GM23248 (cell line): ENCODE measurements around the gene AACS. TPM values are rescaled to one million over a fixed set of nuclear protein-coding genes. Genes with fewer than 3 reads are reported as not detected.
A peak's percentile ranks its signal among the peaks of the same experiment; 100 is the strongest.
"Not testable (repeated sequence)": the region's sequence is repeated elsewhere in the genome, so short reads cannot be mapped to it uniquely, and the experiment has no call there.

Source experiments
- DNase-seq: peaks from one replicate; pipeline ENCODE4 v3.0.0-alpha.2; 2015
- H2AFZ ChIP-seq: fragments of 200-600 bp; sonication (generic); 2 replicates; pipeline ENCODE4 v1.6.1; 2016; ENCODE audit warnings: antibody characterized with exemption
- H3F3A ChIP-seq: fragments of 200-600 bp; sonication (generic); 2 replicates; pipeline ENCODE4 v1.6.1; 2016; ENCODE audit warnings: mild to moderate bottlenecking, antibody characterized with exemption, mixed run types; ENCODE audit not compliant: insufficient read depth
- H3K27ac ChIP-seq: fragments of 200-600 bp; sonication (generic); 2 replicates; pipeline ENCODE4 v1.5.1; 2016; ENCODE audit warnings: mild to moderate bottlenecking
- H3K27me3 ChIP-seq: fragments of 200-600 bp; sonication (generic); replicated peaks from 2 replicates; pipeline ENCODE4 v1.6.1; 2016; ENCODE audit warnings: mild to moderate bottlenecking; ENCODE audit not compliant: insufficient read depth
- H3K36me3 ChIP-seq: fragments of 200-600 bp; sonication (generic); 2 replicates; pipeline ENCODE4 v1.6.1; 2016; ENCODE audit warnings: low read depth, mild to moderate bottlenecking
- H3K4me1 ChIP-seq: fragments of 200-600 bp; sonication (generic); 2 replicates; pipeline ENCODE4 v1.6.1; 2016; ENCODE audit warnings: mild to moderate bottlenecking; ENCODE audit not compliant: insufficient read depth
- H3K4me2 ChIP-seq: fragments of 200-600 bp; sonication (generic); one replicate; pipeline ENCODE4 v1.6.1; 2016; ENCODE audit warnings: mild to moderate bottlenecking; ENCODE audit not compliant: unreplicated experiment
- H3K4me3 ChIP-seq: fragments of 200-600 bp; sonication (generic); 2 replicates; pipeline ENCODE4 v1.5.1; 2016; ENCODE audit warnings: mild to moderate bottlenecking
- H3K79me2 ChIP-seq: fragments of 200-600 bp; sonication (generic); 2 replicates; pipeline ENCODE4 v1.6.1; 2016; ENCODE audit warnings: mild to moderate bottlenecking; ENCODE audit not compliant: insufficient read depth
- H3K9ac ChIP-seq: fragments of 200-600 bp; sonication (generic); 2 replicates; pipeline ENCODE4 v1.6.1; 2016; ENCODE audit warnings: mild to moderate bottlenecking
- H3K9me2 ChIP-seq: fragments of 200-600 bp; sonication (generic); 2 replicates; pipeline ENCODE4 v1.6.1; 2016; ENCODE audit warnings: mixed run types, mild to moderate bottlenecking, moderate library complexity; ENCODE audit not compliant: insufficient read depth
- H3K9me3 ChIP-seq: fragments of 200-600 bp; sonication (generic); one replicate; pipeline ENCODE4 v1.6.1; 2017; ENCODE audit warnings: low read depth
- H4K20me1 ChIP-seq: fragments of 200-600 bp; sonication (generic); 2 replicates; pipeline ENCODE4 v1.6.0; 2016; ENCODE audit not compliant: insufficient read depth
- EZH2 ChIP-seq: fragments of 200-600 bp; sonication (generic); IDR thresholded peaks from 2 replicates; pipeline ENCODE4 v1.6.1; 2018; ENCODE audit warnings: antibody characterized with exemption, mild to moderate bottlenecking; ENCODE audit not compliant: insufficient read depth, poor library complexity, severe bottlenecking
- EZH2phosphoT487 ChIP-seq: fragments of 200-600 bp; sonication (generic); IDR thresholded peaks from 2 replicates; pipeline ENCODE4 v1.6.1; 2018; ENCODE audit warnings: antibody characterized with exemption, moderate library complexity, mild to moderate bottlenecking, low read depth; ENCODE audit not compliant: insufficient read depth
- WGBS, 2 experiments: methylation state at CpG; one replicate each; pipeline ENCODE4 v1.1.6; 2015 to 2017; ENCODE audit warnings: low lambda C conversion rate in 2 of 2, low coverage in 1 of 2; ENCODE audit errors: missing lambda C conversion rate in 2 of 2; 5-methylcytosine and 5-hydroxymethylcytosine counted together
- in situ Hi-C: fragments of 300-500 bp; cut with MboI; formaldehyde crosslinking; loops from 2 replicates; pipeline ENCODE4 v1.15.0; 2020
- polyA plus RNA-seq: library from polyadenylated mRNA; unstranded; fragments of >200 nt; fragmentation: Nextera tagmentation; extraction: Ambion mirVana; gene quantifications from 2 replicates; pipeline ENCODE4 v1.2.1, GENCODE V29; 2016
- total RNA-seq: library from RNA; depleted of rRNA; stranded (reverse); fragments of >200 nt; shearing (Covaris generic); gene quantifications from 2 replicates; pipeline ENCODE4 v1.2.3, GENCODE V29; 2014

Gene AACS
- total and polyA plus RNA-seq, 2 experiments from 2014 or later = 14.7 to 16.9 TPM

DNA sequence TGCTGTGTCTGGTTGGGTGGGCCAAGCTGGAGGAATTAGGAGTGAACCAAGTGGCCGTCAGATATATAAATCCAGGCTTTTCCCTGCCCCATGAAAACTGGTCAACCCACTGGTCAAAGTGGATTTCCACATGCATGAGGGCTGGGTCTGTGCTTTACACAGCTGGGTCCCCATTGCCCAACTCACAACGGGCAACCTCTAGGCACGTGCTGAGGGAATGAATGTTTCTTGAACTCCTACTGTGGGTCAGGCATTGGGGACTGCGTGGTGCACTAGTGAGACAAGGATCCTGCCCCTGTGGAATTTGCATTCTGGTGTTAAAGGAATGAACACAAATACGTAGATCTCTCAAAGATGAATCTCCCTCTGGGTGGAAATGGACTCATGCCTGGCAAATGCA is 7.5 kb upstream of the AACS start:
- Histone ChIP-seq H3K4me3 (no peak overlapping the region), H3K27me3 (no peaks in the 10 kb centered on the region), H3K9ac (no peak overlapping the region), H3K4me2 (no peak overlapping the region), H3K27ac (no peak overlapping the region), H3K36me3 (no peaks in the 10 kb centered on the region), H3K4me1 (no peaks in the 10 kb centered on the region), H3F3A (no peaks in the 10 kb centered on the region), H4K20me1 (no peaks in the 10 kb centered on the region), H3K79me2 (no peaks in the 10 kb centered on the region), H3K9me3 (no peaks in the 10 kb centered on the region), H2AFZ (no peak overlapping the region), H3K9me2 (no peaks in the 10 kb centered on the region)
- DNase-seq = no peak
- no peak for TF ChIP-seq EZH2
- no peak for TF ChIP-seq EZH2phosphoT487
- in situ Hi-C loops = no loop called here
- WGBS, 2 experiments = 67 to 68% methylated on average over 5 of the region's 5 CpGs

DNA sequence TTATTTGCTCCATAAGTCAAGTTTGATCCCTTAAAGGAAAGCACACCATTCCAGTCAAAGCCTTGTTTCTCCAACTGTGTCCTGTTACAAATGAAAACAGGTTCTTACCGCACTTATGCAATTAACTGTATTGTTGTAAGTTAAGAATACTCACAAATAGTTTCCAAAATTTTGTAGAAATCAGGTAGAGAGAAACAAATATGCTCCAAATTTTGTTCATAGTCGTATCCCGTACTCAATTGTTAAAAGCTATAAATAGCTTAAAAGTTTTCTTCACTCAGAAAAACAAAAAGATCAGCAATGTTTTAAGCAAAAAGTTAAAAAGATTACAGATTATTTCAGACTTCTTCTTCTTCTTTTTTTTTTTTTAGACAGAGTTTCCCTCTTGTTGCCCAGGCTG is 4.0 kb upstream of the AACS start:
- in situ Hi-C loops = no loop called here
- no peaks in the 10 kb centered on the region for H3K9me3 ChIP-seq
- DNase-seq = no peak
- no peaks in the 10 kb centered on the region for H3F3A ChIP-seq
- H3K27me3 ChIP-seq = no peaks in the 10 kb centered on the region
- no peak overlapping the region for H3K27ac ChIP-seq
- H2AFZ ChIP-seq = no peak overlapping the region
- no peak for TF ChIP-seq EZH2phosphoT487
- TF ChIP-seq EZH2 = no peak
- peaks cover 4% of the 10 kb centered on the region for H3K4me1 ChIP-seq
- H3K4me3 ChIP-seq = no peak overlapping the region
- no peaks in the 10 kb centered on the region for H3K36me3 ChIP-seq
- H3K9ac ChIP-seq = no peak overlapping the region
- H3K79me2 ChIP-seq = 0 out of 2 replicates have a peak, but pooled peaks cover 5% of the 10 kb centered on the region
- H4K20me1 ChIP-seq = no peaks in the 10 kb centered on the region
- H3K4me2 ChIP-seq = no peak overlapping the region
- WGBS, 2 experiments = 85% methylated on average over 3 of the region's 3 CpGs
- H3K9me2 ChIP-seq = no peaks in the 10 kb centered on the region

DNA sequence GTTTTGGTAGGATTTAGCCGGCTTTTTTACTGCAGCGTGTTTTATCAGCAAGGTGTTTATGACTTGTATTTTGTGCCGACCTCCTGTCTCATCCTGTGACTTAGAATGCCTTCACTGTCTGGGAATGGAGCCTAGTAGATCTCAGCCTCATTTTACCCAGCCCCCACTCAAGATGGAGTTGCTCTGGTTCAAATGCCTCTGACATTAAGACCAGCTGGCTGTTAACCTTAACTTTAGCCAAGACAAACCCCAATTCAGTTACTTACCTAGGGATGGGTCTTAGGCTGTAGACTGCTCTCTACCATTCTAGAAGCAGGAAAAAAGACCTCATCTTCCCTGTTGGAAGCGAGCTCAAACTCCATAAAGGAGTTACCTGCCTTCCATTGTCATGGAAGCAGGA is 1.7 kb upstream of the AACS start:
- H3K9me2 ChIP-seq, H3K27me3 ChIP-seq, in situ Hi-C loops, H2AFZ ChIP-seq, H3K9ac ChIP-seq, H3K27ac ChIP-seq, H3K4me3 ChIP-seq, H4K20me1 ChIP-seq, H3K36me3 ChIP-seq, H3F3A ChIP-seq, DNase-seq, H3K9me3 ChIP-seq, H3K4me2 ChIP-seq: not testable (repeated sequence)
- H3K4me1 ChIP-seq = peaks cover 17% of the 10 kb centered on the region
- 83 to 84% methylated on average over 4 of the region's 4 CpGs for WGBS, 2 experiments
- peaks cover 13% of the 10 kb centered on the region for H3K79me2 ChIP-seq

DNA sequence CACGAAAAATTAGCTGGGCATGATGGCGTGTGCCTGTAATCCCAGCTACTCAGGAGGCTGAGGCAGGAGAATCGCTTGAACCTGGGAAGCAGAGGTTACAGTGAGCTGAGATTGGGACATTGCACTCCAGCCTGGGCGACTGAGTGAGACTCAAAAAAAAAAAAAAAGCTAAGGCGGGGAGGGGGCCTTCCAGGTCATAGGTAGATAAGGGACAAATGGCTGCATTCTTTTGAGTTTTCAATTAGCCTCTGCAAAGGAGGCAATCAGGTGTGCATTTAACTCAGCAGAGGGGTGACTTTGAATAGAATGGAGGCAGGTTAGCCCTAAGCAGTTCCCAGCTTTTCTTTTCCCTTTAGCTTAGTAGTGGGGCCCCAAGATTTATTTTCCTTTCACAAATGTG is 743 bp upstream of the AACS start:
- in situ Hi-C loops = no loop called here
- TF ChIP-seq EZH2 (no peak), EZH2phosphoT487 (no peak)
- peaks cover 13% of the 10 kb centered on the region for H3K79me2 ChIP-seq
- 66 to 67% methylated on average over 5 of the region's 5 CpGs for WGBS, 2 experiments
- no peak overlapping the region for H3K9ac ChIP-seq
- no peak overlapping the region for H3K27ac ChIP-seq
- peak overlapping the region; percentile 89 for H2AFZ ChIP-seq
- peak overlapping the region; percentile 79 for H3K4me2 ChIP-seq
- no peaks in the 10 kb centered on the region for H3K9me3 ChIP-seq
- H3K36me3 ChIP-seq = no peaks in the 10 kb centered on the region
- H3K27me3 ChIP-seq = no peaks in the 10 kb centered on the region
- DNase-seq = no peak
- peaks cover 17% of the 10 kb centered on the region for H3K4me1 ChIP-seq
- no peaks in the 10 kb centered on the region for H3K9me2 ChIP-seq
- peak overlapping the region; percentile 85 for H3K4me3 ChIP-seq
- H4K20me1 ChIP-seq = no peaks in the 10 kb centered on the region
- 0 out of 2 replicates have a peak, but pooled peaks cover 4% of the 10 kb centered on the region for H3F3A ChIP-seq
